HG02840 (cell line): ENCODE measurements around the gene SERPINA5.

ENCODE experiments used
- ATAC-seq: cut with Tn5 transposase; IDR thresholded peaks from one replicate; pipeline ENCODE4 v1.9.1; 2021; ENCODE audit warnings: mild to moderate bottlenecking, moderate library complexity, moderate number of reproducible peaks; ENCODE audit not compliant: unreplicated experiment, low FRiP score

SERPINA5 gene, protein sequence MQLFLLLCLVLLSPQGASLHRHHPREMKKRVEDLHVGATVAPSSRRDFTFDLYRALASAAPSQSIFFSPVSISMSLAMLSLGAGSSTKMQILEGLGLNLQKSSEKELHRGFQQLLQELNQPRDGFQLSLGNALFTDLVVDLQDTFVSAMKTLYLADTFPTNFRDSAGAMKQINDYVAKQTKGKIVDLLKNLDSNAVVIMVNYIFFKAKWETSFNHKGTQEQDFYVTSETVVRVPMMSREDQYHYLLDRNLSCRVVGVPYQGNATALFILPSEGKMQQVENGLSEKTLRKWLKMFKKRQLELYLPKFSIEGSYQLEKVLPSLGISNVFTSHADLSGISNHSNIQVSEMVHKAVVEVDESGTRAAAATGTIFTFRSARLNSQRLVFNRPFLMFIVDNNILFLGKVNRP

DNA sequence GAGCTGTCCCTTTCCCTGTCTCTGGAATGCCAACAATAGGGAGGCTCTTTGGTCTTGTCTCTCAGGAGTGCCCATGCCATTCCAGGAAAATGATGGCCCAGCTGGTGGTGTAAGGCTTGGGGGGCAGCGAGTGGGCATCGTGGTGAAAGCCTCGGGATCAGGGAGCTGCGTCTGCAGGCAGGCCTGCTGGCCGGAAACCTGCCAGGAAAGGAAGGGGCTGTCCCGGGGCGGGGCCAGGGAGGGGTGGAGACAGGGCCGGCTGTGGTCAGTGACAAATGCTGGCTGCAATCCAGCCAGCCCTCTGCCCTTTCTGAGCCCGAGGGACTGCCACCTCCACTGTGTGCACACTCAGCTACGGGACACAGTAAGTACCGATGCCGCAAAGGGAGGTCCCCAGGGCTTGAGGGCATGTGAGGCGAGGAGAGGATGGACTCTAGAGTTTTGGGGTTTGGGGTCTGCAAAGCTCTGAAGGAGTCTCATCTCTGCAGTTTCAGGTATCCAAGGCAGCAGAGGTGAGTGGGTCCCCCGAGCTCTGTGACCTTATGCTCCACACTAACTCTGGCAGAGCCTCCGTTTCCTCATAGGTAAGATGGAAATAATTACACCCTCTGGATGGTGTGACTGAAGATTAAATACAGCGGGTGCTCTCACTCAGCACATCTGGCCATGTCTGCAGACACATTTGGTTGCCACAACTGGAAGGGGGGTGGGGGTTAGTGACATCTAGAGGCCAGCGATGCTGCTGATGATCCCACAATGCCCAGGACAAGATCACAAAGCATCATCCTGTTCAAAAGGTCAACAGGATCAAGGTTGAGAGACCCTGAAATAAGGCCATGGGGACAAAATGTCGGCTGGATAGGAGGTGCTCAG lies at the start of gene SERPINA5:
Gene SERPINA5 (plus strand): TSS at position 300 of the 873 bp plus-strand sequence. CDS start 5,937 bp downstream, outside the sequence.
- ATAC-seq: no peak

DNA sequence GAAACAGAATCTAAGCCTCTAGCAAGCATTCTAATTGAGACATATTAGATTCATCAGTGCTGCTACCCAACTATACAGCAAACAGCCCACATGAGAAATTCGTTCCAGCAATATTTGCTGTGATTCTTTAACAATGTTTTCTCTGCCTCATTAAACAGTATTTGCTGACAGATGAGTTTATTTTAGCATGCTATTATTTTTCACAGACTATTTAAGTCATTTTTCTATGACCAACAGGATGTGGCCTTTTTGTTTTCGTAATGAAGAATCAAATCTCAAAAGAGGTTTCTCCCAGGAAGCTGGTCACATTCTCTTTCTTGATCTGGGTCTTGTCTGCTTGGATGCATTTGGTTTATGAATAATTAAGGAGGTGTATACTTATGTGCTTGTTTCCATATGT lies 48.8 kb upstream of the SERPINA5 start:
- no peak for ATAC-seq

DNA sequence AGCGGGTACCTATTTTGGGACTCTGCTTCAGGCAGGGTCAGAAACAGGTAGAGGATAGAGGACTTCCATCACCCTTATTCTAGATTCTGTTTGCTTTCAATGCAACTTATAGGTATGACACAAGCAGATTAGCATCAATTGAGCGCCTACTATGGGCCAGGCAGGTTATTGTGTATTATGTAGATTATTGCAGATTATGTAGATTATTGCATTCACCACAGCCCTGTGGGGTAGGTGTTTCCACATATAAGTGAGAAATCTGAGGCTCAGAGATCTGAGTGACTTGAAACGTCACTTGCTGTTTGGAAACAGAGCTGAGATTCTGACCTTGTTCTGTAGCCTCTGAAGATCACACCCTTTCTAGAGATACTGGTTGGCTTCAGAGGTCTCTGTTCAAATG lies 45.7 kb upstream of the SERPINA5 start:
- no peak for ATAC-seq

DNA sequence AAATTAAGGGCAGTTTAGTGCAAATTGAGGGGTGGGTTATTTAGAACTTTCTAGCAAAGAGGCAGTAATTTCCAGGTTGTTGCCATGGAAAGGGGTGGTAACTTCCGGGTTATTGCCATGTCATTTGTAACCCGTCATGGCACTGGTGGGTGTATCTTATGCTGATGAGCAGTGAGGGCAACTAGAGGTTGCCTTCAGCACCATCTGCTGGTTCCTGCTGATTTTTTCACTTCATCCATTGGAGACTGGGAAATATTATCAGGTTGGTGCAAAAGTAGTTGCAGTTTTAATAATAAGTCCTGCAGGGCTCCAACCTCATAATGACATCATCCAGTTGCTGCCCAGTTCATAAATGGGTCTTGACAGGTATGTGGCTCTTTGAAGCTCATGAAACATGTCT lies 44.4 kb upstream of the SERPINA5 start:
- ATAC-seq: no peak

DNA sequence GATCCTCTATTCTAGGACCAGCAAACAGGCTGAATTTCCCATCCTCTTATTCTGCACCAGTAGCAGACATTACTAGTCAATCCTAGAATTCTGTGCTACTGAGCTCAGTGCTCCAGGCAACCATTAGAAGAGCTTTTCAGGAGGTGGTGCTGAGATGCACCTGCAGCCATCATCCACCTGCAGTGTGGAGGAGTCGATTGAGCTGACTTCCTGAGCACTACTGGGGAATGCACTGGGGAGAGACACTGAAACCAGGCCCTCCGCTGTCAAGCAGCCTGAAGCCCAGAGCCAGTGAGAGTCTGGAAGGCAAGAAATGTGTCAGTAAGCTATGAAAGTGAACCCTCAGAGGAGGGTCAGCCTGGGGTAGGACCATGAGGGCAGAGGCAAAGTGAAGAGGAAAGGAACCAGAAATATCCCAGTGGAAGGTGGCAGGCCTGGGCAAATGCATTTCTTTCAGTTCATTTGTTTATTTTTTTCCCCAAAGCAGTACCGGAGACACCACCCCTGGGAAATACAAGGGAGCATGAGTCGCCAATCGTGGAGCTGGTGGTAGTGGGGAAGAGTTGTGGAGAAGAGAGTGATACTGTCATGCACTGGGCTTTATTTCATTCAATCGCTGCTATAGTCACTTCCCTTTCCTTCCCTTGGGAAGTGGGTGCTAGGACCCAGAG lies 43.0 kb upstream of the SERPINA5 start:
- no peak for ATAC-seq

DNA sequence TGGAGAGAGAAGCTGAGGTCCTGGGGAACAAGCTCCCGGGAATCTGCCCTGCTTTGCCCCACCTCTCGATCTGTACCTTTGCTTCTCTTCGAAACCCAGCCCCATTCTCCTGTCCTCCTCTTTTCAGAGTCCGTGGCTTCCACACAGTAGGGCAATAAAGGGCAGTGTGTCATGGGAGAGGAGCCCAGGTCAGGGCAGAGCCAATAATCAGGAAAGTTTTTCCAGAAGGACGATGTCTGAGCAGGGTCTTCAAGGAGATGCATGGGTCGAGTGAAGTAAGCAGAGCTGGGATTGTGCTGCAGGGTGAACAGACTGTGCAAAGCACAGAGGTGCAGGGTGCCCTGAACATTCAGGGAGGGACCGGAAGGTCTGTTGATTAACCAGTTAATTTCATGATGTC lies 42.0 kb upstream of the SERPINA5 start:
- no peak for ATAC-seq

DNA sequence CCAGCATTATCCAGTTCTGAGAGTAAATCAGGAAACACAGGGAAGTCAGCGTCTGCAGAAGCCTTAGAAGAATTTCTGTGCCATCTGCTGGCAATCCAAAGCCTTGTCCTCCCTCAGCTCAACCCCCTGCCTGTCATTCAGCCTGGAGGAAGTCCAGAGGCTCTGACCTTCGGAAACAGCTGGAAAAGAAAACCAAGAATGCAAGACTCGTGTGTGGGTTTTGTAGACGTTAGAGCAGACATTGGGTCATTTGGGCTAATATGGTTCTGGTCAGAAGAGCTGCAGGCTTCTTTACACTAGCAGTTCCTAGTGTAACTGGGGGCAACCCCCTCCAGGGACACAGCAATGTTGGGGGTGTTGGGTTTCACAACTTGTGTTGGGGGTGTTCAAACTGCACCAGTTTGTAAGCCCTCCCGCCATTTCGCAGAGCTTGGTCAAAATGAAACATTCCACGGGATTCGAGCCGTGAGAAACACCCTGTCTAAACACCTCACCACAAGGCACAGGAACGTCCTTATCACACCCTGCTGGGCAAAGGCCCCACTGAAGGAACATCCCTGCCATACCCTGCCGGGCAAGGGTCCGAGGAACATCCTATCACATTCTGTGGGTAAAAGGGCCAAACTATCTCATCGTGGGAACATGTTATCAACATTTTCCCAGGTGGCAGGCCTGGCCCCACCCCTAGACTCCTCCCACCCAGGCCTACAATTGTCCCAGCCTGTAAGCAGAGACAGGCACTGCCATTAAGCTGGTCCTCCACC lies 41.0 kb upstream of the SERPINA5 start:
- ATAC-seq: no peak

DNA sequence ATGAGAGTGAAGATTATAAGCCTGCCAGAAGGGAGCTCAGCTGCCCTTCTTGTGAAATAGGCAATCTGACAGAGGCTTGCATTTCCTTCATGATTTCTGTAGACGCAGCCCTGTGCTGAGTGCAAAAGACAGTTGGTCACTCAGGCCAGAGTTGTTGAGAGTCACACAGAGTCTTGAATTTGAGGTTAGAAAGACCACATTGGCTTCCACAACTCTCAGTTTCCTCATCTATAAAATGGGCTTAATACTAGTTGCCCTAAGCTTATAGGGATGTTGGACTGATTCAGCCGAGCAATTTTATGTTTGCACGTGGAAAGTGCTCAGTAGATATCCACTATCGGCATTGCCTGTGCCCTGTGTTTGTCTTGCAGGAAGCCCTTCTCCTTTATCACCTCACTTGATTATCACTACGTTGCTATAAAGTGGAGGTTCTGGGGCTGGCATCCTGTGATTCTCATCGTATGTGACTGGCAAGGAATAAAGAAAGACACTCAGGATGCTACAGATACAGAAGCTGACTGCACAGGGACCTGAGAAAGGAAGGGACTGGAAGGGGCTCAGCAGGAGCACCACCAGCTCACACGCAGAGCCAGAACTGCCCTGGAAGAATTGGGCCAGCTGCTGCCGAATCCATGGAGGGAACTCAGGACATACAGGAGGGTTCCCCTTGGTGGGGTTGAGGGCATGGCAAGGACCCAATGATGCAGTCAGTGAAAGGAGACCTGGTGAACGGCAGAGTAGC lies 39.8 kb upstream of the SERPINA5 start:
- no peak for ATAC-seq

DNA sequence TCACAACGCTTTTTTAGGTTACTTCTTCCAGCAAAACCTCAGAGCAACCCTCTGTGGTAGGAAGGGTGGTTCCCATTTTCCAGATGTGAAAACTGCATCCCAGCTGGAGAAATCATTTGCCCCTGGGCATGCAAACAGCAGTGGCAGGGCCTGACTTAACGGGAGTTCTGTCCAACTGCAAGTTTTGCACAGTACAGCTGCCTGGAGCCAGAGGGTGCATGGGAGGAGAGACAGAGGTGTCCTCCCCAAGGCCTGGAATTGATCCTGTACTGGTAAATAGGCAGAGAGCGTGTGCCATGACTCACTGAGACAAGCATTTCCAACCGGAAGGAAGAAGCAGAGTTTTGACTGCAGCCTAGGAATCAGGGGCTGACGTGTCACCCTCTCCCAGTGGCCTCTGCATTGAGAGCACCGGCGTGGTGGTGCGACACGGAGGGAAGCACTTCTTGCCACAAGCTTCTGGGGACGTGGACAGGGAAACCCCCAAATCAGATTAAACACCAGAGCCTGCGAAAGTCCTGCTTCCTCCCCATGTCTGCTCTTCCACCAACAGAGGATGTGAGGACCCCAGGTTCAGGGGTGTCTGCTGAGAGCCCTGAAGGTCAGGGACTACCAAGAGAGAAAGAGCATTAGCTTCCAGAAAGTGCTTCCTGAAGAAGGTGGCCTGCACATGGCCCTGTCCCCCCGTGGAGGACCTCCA lies 39.0 kb upstream of the SERPINA5 start:
- ATAC-seq: no peak

DNA sequence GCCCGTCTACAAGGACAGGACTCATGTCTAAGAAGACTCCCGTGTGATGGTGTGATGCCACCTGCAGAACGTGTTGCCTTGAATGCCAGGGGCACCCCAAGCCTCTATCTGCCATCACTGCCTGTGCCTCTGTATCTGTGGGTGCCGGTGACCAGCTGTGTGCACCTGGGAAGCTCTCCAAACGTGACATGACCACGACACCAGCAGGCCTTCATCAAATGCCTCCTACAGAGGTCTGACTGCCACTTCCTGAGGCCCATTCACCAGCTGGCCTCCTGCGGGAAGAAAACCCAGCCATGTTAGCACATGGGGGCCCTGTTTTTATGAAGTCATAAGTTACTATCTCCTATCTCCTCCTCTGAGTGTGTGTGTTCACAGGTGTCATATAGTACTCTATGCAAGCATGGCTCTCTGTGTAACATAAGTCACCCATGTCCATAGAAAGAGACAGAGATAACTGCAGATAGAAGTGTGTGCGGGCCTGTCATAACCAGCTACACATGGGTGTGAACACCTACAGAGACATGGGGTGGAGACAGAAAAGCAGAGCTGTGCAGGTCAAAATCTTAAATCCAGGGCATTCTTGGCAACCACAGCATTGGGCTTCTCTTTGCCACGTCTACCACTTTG lies 38.3 kb upstream of the SERPINA5 start:
- no peak for ATAC-seq

DNA sequence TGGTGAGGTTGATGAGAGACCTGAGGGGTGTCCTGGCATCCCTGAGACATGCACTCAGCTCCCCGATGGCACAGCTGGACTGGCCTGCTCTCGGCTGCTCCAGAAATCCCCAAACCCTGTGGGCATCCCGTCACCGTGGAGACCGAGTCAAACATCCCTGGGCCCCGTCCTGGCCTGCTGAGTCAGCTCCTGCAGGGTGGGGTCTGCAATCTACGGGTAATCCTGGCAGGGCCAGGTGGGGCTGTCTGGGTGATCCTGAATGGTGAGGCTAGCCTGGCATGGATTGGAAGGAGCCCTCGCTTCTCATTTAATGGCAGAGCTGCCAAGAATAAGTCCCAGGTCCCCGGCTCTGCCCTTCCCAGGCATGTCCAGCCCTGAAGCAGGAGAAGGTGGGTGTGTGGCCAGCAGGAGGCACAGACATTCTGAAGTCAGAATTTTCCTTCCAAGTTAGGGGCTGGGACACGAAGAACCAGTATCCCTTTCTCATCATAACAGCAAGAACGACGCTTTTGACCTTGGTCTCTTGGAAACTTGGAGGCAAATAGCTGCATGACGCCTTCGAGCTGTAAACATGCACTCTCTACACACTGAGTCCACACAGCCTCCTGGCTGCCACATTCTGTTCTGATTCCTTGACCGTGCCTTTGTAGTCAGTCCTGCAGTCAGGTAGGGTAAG lies 37.6 kb upstream of the SERPINA5 start:
- no peak for ATAC-seq

DNA sequence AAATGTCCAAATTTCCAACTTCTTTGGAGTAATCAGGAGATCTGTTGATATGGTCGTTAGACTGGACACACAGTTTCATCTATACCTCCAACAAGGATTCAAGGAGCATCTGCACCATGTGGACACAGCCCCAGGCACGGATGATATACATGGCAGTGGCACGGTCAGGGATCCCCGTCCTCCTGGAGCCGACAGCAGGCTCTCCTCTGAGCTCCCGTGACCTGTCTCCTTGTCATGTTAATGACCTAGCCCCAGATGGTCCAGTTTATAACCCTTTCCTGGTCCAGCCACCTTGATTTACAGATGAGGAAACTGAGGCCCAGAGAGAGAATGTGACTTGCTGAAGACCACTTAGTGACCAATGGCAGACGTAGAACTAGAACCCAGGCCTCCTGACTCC lies 36.5 kb upstream of the SERPINA5 start:
- ATAC-seq: no peak

DNA sequence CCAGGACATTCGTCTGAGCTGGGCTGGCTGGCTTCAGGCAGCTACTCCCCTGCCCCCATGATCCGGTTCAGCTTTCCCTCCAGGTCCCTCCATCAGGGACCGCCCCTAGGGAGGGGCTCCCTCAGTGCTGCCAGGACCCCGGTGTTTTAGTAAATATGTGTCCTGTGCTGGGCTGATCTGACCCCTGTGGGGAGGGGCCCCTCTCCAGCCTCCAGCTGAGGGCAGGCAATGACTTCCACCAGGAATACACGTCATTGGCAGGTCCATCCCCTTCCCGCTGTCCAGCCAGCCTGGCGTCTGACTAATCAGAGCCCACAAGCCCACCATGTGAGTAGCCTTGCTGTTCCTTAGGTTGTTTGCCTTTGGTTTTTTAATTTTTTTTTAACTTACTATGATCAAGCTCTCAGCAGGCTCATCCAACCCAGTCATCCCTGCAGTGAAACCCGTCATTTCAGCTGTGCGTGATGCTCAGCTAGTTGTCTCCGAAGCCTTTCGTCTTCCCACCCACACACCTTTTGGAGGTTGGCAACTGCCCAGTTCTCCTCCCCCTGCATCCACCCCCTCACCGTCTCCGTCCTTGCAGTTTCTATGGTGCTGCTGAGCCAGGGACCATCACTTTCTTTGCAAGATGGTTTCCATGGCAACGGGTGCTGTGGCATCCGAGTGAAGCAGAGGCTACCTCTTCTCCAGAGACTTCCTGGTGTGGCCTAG lies 35.9 kb upstream of the SERPINA5 start:
- no peak for ATAC-seq

DNA sequence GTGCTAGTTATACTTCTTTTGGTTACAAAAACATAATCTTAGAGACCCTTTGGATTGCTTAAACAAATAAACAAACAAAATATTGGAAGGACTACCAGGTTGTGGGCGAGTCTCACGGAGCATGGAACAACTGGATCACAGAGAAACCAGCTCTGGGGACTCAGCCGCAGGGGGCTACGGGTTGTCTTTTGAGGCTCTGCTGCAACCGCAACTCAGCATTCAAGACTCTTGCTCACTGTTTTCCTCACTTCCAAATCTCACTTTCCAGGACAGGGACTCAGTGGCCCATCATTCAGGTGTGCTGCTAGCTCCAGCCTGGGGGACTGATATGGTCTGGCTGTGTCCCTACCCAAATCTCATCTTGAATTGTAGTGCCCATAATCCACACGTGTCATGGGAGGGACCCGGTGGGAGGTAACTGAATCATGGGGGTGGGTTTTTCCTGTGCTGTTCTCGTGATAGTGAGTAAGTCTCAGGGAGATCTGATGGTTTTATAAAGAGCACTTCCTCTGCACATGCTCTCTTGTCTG lies 34.0 kb upstream of the SERPINA5 start:
- no peak for ATAC-seq

DNA sequence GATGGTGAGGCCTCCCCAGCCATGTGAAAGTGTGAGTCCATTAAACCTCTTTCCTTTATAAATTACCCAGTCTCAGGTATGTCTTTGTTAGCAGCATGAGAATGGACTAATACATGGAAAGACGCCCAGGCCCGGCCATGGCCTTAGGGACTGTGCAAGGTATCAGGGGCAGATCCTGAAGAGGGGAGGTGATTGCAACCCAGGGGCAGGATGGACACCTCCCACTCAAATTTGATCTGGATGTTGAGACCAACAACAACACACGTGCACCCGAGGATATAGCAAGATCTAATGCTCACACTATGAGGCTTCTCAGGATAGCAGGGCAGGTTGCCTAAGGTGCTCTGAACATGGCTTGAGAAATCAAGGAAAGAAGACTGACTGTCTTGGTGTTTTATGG lies 33.5 kb upstream of the SERPINA5 start:
- no peak for ATAC-seq

DNA sequence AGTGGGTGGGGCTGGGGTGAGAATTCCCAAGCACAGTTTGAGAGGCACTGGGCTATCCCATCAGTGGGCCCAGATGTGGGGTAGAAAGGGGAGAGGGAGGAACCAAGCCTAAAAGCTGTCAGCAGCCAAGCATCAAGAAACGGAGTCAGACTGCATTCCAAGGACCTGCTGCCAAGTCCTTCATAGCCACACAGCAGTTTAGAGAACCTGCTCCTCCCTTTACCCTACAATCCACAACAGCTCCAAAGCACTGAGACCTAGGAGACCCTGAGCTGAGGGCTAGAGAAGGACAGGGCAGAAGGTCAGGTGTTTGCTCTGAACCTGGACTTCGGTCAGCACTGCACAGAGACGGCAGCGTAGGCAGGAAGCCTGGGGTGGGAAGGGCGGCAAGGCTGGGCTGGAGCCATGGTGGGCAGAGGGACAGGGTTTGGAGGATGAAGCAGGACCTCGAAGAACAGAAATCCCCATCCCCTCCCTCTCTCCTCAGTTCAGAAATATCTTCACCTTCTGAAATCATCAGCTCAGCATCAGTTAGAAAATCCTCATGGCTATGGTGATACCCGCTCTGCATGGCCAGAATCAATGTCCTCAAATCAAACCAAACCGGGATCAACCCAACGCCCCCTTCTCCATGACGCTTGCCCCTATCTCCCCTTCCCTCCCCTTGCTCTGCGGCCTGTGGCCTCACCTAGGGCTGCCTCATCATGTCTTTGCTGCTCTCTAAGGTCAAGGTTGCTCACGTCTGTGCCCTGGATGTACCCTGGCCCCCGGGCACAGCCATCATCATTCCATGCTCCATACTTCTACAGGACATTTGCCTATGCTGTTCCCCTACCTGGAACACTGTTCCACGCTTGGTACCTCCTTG lies 32.9 kb upstream of the SERPINA5 start:
- ATAC-seq: no peak
